Endothelial cell of umbilical vein (primary cell): Measurements from ENCODE around the gene RANBP17. TPM values are rescaled to one million over a fixed set of nuclear protein-coding genes. Genes with fewer than 3 reads are reported as not detected.

Experiments
- BruUV-seq: library from RNA; stranded (reverse); fragments of 400-500 nt; replicated peaks from 2 replicates; lab custom pipeline; 2021; lab: Mats Ljungman, UMichigan
- CTCF ChIA-PET: fragments of 300-600, 350-600 bp; sonication (Branson Sonifier 250); formaldehyde crosslinking; loops from one replicate; lab custom pipeline; 2021; ENCODE audit warnings: antibody characterized with exemption, inconsistent platforms; lab: Charles Lee
- POLR2A ChIA-PET: fragments of 300-600, 350-600 bp; sonication (Branson Sonifier 250); formaldehyde crosslinking; loops from one replicate; lab custom pipeline; 2021; ENCODE audit warnings: antibody characterized with exemption, inconsistent platforms; lab: Charles Lee
- DNase-seq: peaks from one replicate; pipeline ENCODE4 v3.0.0-alpha.2; 2011; ENCODE audit warnings: low read depth, low spot score
- FAIRE-seq: peaks from 2 replicates; lab custom pipeline; 2011; peaks lifted over from hg19 to GRCh38; lab: Jason Lieb, UNC
- H2AFZ ChIP-seq: 2 replicates; pipeline ENCODE4 v1.6.0; 2012; ENCODE audit warnings: low read depth, low read length, control low read depth, inconsistent platforms
- H3K27ac ChIP-seq: 2 replicates; pipeline ENCODE4 v1.5.1; 2011; ENCODE audit warnings: low read depth, mild to moderate bottlenecking, control low read depth, low read length, moderate library complexity; ENCODE audit not compliant: insufficient read depth
- H3K27me3 ChIP-seq, 2 experiments: 2 replicates each; pipeline versions ENCODE4 v1.6.0 to v1.6.1; 2011; ENCODE audit warnings: low read length in 2 of 2, mixed read lengths in 1 of 2; ENCODE audit not compliant: control insufficient read depth in 2 of 2, insufficient read depth in 2 of 2
- H3K36me3 ChIP-seq, 2 experiments: 2 replicates in 1 of 2; 3 replicates in 1 of 2; pipeline ENCODE4 v1.5.1; 2011; ENCODE audit warnings: low read length in 2 of 2, mild to moderate bottlenecking in 1 of 2, moderate library complexity in 1 of 2; ENCODE audit not compliant: control insufficient read depth in 2 of 2, insufficient read depth in 2 of 2; ENCODE audit errors: extremely low read depth in 1 of 2
- H3K4me1 ChIP-seq: 3 replicates; pipeline ENCODE4 v1.5.1; 2011; ENCODE audit warnings: mild to moderate bottlenecking, low read length; ENCODE audit not compliant: control insufficient read depth, insufficient read depth; ENCODE audit errors: extremely low read depth
- H3K4me2 ChIP-seq: 2 replicates; pipeline ENCODE4 v1.6.1; 2011; ENCODE audit warnings: low read length, control low read depth, mixed read lengths; ENCODE audit not compliant: insufficient read depth
- H3K4me3 ChIP-seq, 3 experiments: fragments of 200-600 bp in 1 of 3; sonication (generic), shearing (Covaris generic) in 1 of 3; replicated peaks in 1 of 3; 2 replicates each; pipeline ENCODE4 v1.5.1; 2011 to 2016; ENCODE audit warnings: control low read depth in 3 of 3, low read length in 3 of 3, mild to moderate bottlenecking in 2 of 3, inconsistent platforms in 1 of 3, low read depth in 1 of 3, moderate library complexity in 1 of 3; ENCODE audit not compliant: insufficient read depth in 1 of 3
- H3K79me2 ChIP-seq: 2 replicates; pipeline ENCODE4 v1.6.0; 2012; ENCODE audit warnings: low read length, inconsistent platforms; ENCODE audit not compliant: control insufficient read depth, insufficient read depth
- H3K9ac ChIP-seq: replicated peaks from 2 replicates; pipeline ENCODE3; 2011; ENCODE audit warnings: low read length, control low read depth; ENCODE audit not compliant: insufficient read depth; ENCODE audit errors: extremely low read depth
- H3K9me1 ChIP-seq: replicated peaks from 3 replicates; pipeline ENCODE4 v1.6.0; 2011; ENCODE audit warnings: mild to moderate bottlenecking, low read length; ENCODE audit not compliant: control insufficient read depth, insufficient read depth; ENCODE audit errors: extremely low read depth
- H3K9me3 ChIP-seq: replicated peaks from 2 replicates; pipeline ENCODE4 v1.5.1; 2012; ENCODE audit warnings: low read length, inconsistent platforms; ENCODE audit not compliant: control insufficient read depth, insufficient read depth
- H4K20me1 ChIP-seq: replicated peaks from 2 replicates; pipeline ENCODE3; 2011; ENCODE audit warnings: mild to moderate bottlenecking, low read length; ENCODE audit not compliant: control insufficient read depth, insufficient read depth; ENCODE audit errors: extremely low read depth
- CTCF ChIP-seq, 2 donors: IDR thresholded peaks; 1 replicate in 1 of 2; 2 replicates in 1 of 2; pipeline ENCODE4 v1.5.1; 2011; ENCODE audit warnings: low read length in 2 of 2, mild to moderate bottlenecking in 2 of 2, moderate library complexity in 2 of 2, control low read depth in 1 of 2, inconsistent platforms in 1 of 2, low read depth in 1 of 2; ENCODE audit not compliant: insufficient read depth in 1 of 2; ENCODE audit errors: extremely low read depth in 1 of 2
- EZH2 ChIP-seq: IDR thresholded peaks from 2 replicates; pipeline ENCODE4 v1.6.1; 2012; ENCODE audit warnings: borderline replicate concordance, low read depth, mild to moderate bottlenecking, moderate library complexity, low read length, inconsistent platforms; ENCODE audit not compliant: severe bottlenecking
- FOS ChIP-seq: IDR thresholded peaks from 2 replicates; pipeline ENCODE4 v1.6.1; 2011; ENCODE audit warnings: mild to moderate bottlenecking, low read length, moderate library complexity, borderline replicate concordance; ENCODE audit not compliant: insufficient read depth
- GATA2 ChIP-seq: IDR thresholded peaks from 2 replicates; pipeline ENCODE4 v1.7.0; 2011; ENCODE audit warnings: low read depth, mild to moderate bottlenecking, moderate library complexity, mixed read lengths, low read length; ENCODE audit not compliant: insufficient read length, insufficient read depth
- JUN ChIP-seq: IDR thresholded peaks from 2 replicates; pipeline ENCODE4 v1.6.1; 2011; ENCODE audit warnings: borderline replicate concordance, low read depth; ENCODE audit not compliant: insufficient read length, insufficient read depth
- MAX ChIP-seq: IDR thresholded peaks from 2 replicates; pipeline ENCODE4 v1.6.1; 2011; ENCODE audit not compliant: insufficient read depth, insufficient read length
- MYC ChIP-seq: IDR thresholded peaks from one replicate; pipeline ENCODE4 v1.6.1; 2011; ENCODE audit warnings: mild to moderate bottlenecking, low read depth, low read length
- POLR2A ChIP-seq: IDR thresholded peaks from 2 replicates; pipeline ENCODE4 v1.6.1; 2012; ENCODE audit warnings: low read depth, mild to moderate bottlenecking, control low read depth, low read length
- POLR2AphosphoS5 ChIP-seq: IDR thresholded peaks from 2 replicates; pipeline ENCODE4 v1.6.1; 2012; ENCODE audit warnings: low read depth, mild to moderate bottlenecking, control low read depth, low read length, moderate library complexity; ENCODE audit not compliant: insufficient read depth
- dilution Hi-C: fragments of 300-500 bp; cut with MboI; formaldehyde crosslinking; loops from one replicate; pipeline ENCODE4 v1.15.0; 2019; ENCODE audit warnings: low sequenced_read_pairs; ENCODE audit not compliant: extremely low pct_ligation_motif_present
- intact Hi-C: fragments of 100-400 bp; cut with micrococcal nuclease; formaldehyde crosslinking; loops from one replicate; pipeline ENCODE4 v1.10.0; 2022
- polyA plus RNA-seq, 4 experiments: library from polyadenylated mRNA; depleted of rRNA in 3 of 4; stranded (reverse) in 3 of 4; unstranded in 1 of 4; fragments of >200 nt; gene quantifications; 2 replicates each; pipeline versions ENCODE4 v1.2.1 to v1.2.3, GENCODE V29; 2011 to 2012; ENCODE audit warnings: missing spikeins in 1 of 4
- total RNA-seq: library from RNA; stranded (reverse); gene quantifications from 2 replicates; pipeline ENCODE4 v1.2.3, GENCODE V29; 2021

Gene RANBP17
- total and polyA plus RNA-seq, 2 donors (not counting 3 experiments of a cell fraction or from before 2014, with no cell fraction given), result 5.6 to 13.6 TPM

GRCh38 chr5:170863646-170864045 is 1.8 kb downstream of the RANBP17 start:
- intact Hi-C loops (loop anchor here (2.0 to 10.0 kb wide), 2 partner anchors 29 to 451 kb away; no protein-coding TSS in a partner anchor), dilution Hi-C loops (no loop called here)
- no peak overlapping the region for H3K4me2 ChIP-seq
- H2AFZ ChIP-seq, result no peak overlapping the region
- no peaks in the 10 kb centered on the region for H3K9me1 ChIP-seq
- peaks cover 30% of the 10 kb centered on the region for H3K79me2 ChIP-seq
- no peaks in the 10 kb centered on the region for H4K20me1 ChIP-seq
- POLR2A ChIA-PET, result no interaction called here
- TSS peak; percentile 23 for BruUV-seq
- peaks cover 5% of the 10 kb centered on the region for H3K4me1 ChIP-seq
- H3K4me3 ChIP-seq, result no peak overlapping the region
- CTCF ChIA-PET, result no interaction called here
- no peak overlapping the region for H3K27ac ChIP-seq
- no peaks in the 10 kb centered on the region for H3K27me3 ChIP-seq
- H3K36me3 ChIP-seq, result no peaks in the 10 kb centered on the region
- DNase-seq (no peak), FAIRE-seq (peak; percentile 21)
- peaks cover 6% of the 10 kb centered on the region for H3K9me3 ChIP-seq
- TF ChIP-seq GATA2 (no peak), POLR2A (no peak), POLR2AphosphoS5 (no peak), MYC (no peak), EZH2 (no peak), JUN (no peak), FOS (no peak), MAX (no peak), CTCF (IDR thresholded peaks at IDR 0.05; ENCODE audit: extremely low read depth in 1 of 2, insufficient read depth in 1 of 2, low read depth in 1 of 2, low read length in 2 of 2) (no peak)
- no peak overlapping the region for H3K9ac ChIP-seq
